ENCODE data around the gene CAPN8. TPM values are rescaled to one million over a fixed set of nuclear protein-coding genes. Genes with fewer than 3 reads are reported as not detected.
A peak's percentile ranks its signal among the peaks of the same experiment; 100 is the strongest.

The CAPN8 gene
- total RNA-seq, 2 donors from 2014 or later, result 52.6 to 102 TPM

DNA sequence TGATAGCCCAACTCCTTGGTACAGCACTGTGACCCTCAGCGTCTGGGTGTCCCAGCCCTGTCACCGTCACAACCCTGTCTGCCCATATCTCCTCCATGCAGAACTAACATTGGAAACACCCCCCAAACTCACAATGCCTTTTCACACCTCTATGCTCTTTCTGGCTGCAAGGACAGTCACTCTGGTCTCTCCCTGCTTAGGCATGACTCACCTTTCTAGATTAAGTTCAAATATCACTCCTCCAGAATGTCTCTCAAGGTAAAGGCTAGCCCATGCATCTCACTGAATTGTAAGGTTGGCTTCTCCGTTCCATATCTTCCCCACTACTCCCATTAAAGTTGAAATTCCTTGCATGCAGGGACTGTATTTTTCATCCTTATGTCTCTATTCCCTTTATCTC, 17.0 kb upstream of the CAPN8 start:
- Histone ChIP-seq H3K4me1 (no peaks in the 10 kb centered on the region), H3K9me3 (no peaks in the 10 kb centered on the region), H3K27ac (no peak overlapping the region), H3K27me3 (no peaks in the 10 kb centered on the region), H3K36me3 (no peaks in the 10 kb centered on the region), H3K4me3 (no peak overlapping the region), H3K9ac (ENCODE audit: low read depth in 2 of 2, low read length in 2 of 2) (no peak overlapping the region)
- intact Hi-C loops (cut with DNase I), result loop anchor here (5.0 kb wide), 1 partner anchor 150 kb away; no protein-coding TSS in a partner anchor
- DNase-seq, result no peak
- TF ChIP-seq, protein P1, sequence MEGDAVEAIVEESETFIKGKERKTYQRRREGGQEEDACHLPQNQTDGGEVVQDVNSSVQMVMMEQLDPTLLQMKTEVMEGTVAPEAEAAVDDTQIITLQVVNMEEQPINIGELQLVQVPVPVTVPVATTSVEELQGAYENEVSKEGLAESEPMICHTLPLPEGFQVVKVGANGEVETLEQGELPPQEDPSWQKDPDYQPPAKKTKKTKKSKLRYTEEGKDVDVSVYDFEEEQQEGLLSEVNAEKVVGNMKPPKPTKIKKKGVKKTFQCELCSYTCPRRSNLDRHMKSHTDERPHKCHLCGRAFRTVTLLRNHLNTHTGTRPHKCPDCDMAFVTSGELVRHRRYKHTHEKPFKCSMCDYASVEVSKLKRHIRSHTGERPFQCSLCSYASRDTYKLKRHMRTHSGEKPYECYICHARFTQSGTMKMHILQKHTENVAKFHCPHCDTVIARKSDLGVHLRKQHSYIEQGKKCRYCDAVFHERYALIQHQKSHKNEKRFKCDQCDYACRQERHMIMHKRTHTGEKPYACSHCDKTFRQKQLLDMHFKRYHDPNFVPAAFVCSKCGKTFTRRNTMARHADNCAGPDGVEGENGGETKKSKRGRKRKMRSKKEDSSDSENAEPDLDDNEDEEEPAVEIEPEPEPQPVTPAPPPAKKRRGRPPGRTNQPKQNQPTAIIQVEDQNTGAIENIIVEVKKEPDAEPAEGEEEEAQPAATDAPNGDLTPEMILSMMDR (IDR thresholded peaks at IDR 0.05), result no peak

DNA sequence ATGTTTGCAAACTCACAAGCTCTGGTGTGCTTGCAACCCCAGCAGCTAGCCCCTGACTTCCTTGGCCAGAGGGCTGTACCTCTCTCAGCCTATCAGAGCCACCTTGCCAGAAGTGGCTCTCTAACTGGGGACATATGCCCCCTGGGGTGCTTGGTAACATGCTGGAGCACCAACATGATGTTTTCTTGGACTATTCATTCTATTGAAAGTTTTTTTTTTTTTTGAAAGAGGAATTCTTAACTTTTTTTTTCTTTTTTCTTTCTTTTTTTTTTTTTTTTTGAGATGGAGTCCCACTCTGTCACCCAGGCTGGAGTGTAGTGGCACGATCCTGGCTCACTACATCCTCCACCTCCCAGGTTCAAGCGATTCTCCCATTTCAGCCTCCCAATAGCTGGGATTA, 14.7 kb upstream of the CAPN8 start:
- H3K27ac ChIP-seq, result no peak overlapping the region
- TF ChIP-seq, protein P1 (IDR thresholded peaks at IDR 0.05), result no peak
- intact Hi-C loops (cut with DNase I), result loop anchor here (5.0 kb wide), 1 partner anchor 148 kb away; no protein-coding TSS in a partner anchor

DNA sequence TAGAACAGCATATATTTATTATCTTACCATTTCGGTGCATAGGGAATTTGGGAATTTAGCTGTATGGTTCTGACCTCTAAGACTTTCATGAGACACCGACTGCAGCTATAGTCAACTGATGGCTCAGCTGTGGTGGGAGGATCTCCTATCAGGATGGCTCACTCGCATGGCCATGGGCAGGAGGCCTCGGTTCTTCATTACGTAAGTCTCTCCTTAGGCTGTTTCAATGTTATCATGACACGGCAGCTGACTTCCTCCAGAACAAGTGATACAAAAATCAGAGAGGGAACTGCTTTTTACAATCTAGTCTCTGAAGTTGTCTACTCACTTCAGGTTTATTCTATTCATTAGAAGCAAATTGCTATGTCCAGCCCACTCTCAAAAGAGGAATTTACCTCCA, 13.3 kb upstream of the CAPN8 start:
- Histone ChIP-seq H3K9ac (ENCODE audit: low read depth in 2 of 2, low read length in 2 of 2) (no peak overlapping the region), H3K4me3 (no peak overlapping the region), H3K27ac (no peak overlapping the region), H3K4me1 (no peaks in the 10 kb centered on the region), H3K9me3 (no peaks in the 10 kb centered on the region), H3K36me3 (no peaks in the 10 kb centered on the region), H3K27me3 (no peaks in the 10 kb centered on the region)
- intact Hi-C loops (cut with DNase I), result no loop called here
- no peak for DNase-seq
- TF ChIP-seq, protein P1 (IDR thresholded peaks at IDR 0.05), result no peak

More for the DNA sequence above, 14.7 kb upstream of the CAPN8 start:
- DNase-seq, result no peak
- H3K36me3 ChIP-seq, result no peaks in the 10 kb centered on the region
- H3K4me1 ChIP-seq, result no peaks in the 10 kb centered on the region
- H3K9ac ChIP-seq (ENCODE audit: low read depth in 2 of 2, low read length in 2 of 2), result no peak overlapping the region
- no peaks in the 10 kb centered on the region for H3K9me3 ChIP-seq
- H3K27me3 ChIP-seq, result no peaks in the 10 kb centered on the region
- no peak overlapping the region for H3K4me3 ChIP-seq

DNA sequence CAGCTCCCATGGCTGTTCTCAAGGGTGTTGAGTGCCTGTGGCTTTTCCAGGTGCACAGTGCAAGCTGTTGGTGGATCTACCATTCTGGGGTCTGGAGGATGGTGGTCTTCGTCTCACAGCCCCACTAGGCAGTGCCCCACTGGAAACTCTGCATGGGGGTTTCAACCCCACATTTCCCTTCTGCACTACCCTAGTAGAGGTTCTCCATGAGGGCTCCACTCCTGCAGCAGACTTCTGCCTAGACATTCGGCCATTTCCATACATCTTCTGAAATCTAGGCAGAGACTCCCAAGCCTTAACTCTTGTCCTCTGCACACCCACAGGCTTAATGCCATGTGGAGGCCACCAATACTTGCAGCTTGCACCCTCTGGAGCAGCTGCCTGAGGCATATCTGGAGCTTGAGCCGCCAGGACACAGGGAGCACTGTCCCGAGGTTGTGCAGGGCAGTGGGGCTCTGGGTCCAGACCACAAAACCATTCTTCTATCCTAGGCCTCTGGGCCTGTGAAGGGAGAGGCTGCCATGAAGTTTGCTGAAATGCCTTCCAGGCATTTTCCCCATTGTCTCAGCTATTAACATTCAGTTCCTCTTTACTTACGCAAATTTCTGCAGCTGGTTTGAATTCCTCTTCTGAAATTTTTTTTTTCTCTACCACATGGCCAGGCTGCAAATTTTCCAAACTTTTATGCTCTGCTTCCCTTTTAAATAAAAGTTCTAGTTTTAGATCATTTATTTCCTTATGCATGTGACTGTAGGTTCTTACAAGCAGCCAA, 8.8 kb upstream of the CAPN8 start:
- H3K9me3 ChIP-seq, result no peaks in the 10 kb centered on the region
- DNase-seq, result no peak
- no peaks in the 10 kb centered on the region for H3K27me3 ChIP-seq
- H3K4me1 ChIP-seq, result no peaks in the 10 kb centered on the region
- H3K27ac ChIP-seq, result no peak overlapping the region
- TF ChIP-seq, protein P1 (IDR thresholded peaks at IDR 0.05), result no peak
- no peak overlapping the region for H3K9ac ChIP-seq (ENCODE audit: low read depth in 2 of 2, low read length in 2 of 2)
- H3K36me3 ChIP-seq, result no peaks in the 10 kb centered on the region
- intact Hi-C loops (cut with DNase I), result no loop called here
- no peak overlapping the region for H3K4me3 ChIP-seq

DNA sequence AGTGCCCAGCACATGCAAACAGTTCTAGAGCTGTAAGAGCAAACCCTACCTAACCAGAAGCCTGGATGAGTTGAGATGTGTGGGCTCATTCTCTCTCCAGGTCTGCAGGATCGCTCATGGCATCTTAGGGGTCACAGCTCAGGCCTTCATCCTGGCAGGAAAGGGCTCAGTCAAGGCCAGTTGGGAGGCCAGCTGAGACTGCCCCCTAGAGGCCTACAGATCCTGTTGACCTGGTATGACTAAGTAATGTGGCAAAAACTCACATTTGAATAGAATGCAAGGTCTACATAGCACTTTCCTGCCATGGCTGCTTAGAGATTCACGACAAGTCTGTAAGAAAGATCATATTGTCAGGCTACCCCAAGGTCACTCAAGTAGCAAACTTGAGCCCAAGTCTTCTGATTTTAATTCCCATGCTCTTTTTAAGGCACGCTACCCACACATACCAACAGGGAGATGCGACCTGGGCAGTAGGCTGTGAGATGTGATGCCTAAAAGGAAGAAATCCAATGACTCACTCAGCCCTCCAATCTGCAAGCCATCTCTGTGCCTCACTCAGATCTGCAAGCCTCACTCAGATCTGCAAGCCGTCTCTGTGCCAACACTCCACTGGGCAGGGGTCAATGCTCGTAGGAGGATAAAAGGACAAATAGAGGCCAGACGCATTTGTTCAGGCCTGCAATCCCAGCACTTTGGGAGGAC, 5.1 kb upstream of the CAPN8 start:
- peak; percentile 57 for DNase-seq
- H3K4me3 ChIP-seq, result no peak overlapping the region
- H3K27ac ChIP-seq, result no peak overlapping the region
- TF ChIP-seq, protein P1 (IDR thresholded peaks at IDR 0.05), result peak; percentile 55
- H3K9ac ChIP-seq (ENCODE audit: low read depth in 2 of 2, low read length in 2 of 2), result no peak overlapping the region
- H3K36me3 ChIP-seq, result no peaks in the 10 kb centered on the region
- intact Hi-C loops (cut with DNase I), result no loop called here
- no peaks in the 10 kb centered on the region for H3K4me1 ChIP-seq
- no peaks in the 10 kb centered on the region for H3K9me3 ChIP-seq
- H3K27me3 ChIP-seq, result no peaks in the 10 kb centered on the region
